ENCODE measurements around the gene SLC35G1. TPM values are rescaled to one million over a fixed set of nuclear protein-coding genes. Genes with fewer than 3 reads are reported as not detected.

Gene SLC35G1
- total RNA-seq: 1.8 and 4.0 TPM in 2 replicates

GRCh38 chr10:93893646-93894515, at the start of gene SLC35G1:
Gene SLC35G1, plus strand, starts transcription at chr10:93893978. Its CDS starts 56 bp downstream, at chr10:93894034.

Other genes with a start within 250 kb of the SLC35G1 start
- 6.6 and 10.7 TPM in 2 replicates for gene FRA10AC1, start 191.4 kb upstream of the SLC35G1 start, total RNA-seq
- not detected in 2 replicates for gene LGI1, start 136.0 kb upstream of the SLC35G1 start, total RNA-seq
- under 0.01 and 0.29 TPM in 2 replicates for gene PLCE1, start 100.0 kb downstream of the SLC35G1 start, total RNA-seq

Measured in placental pericyte (primary cell).